SK-N-MC (cell line): ENCODE measurements around the gene SLAMF9.
A peak's percentile ranks its signal among the peaks of the same experiment; 100 is the strongest.

Source experiments
- DNase-seq: peaks from one replicate; pipeline ENCODE4 v3.0.0-alpha.2; 2011; ENCODE audit warnings: low read depth, low spot score
- H3K27ac ChIP-seq: fragments of 200-600 bp; sonication (generic); 2 replicates; pipeline ENCODE4 v1.5.1; 2016; ENCODE audit warnings: mixed run types
- H3K36me3 ChIP-seq: fragments of 200-600 bp; sonication (generic); 2 replicates; pipeline ENCODE4 v1.6.1; 2017; ENCODE audit warnings: antibody characterized with exemption, low read length, mixed read lengths; ENCODE audit not compliant: insufficient read depth
- H3K4me3 ChIP-seq: fragments of 200-600 bp; sonication (generic); 2 replicates; pipeline ENCODE4 v1.5.1; 2016
- H3K9ac ChIP-seq: fragments of 200-600 bp; sonication (generic); 2 replicates; pipeline ENCODE4 v1.8.0; 2017; ENCODE audit warnings: mixed run types, mixed read lengths; ENCODE audit not compliant: insufficient read length
- H3K9me3 ChIP-seq: fragments of 200-600 bp; sonication (generic); 2 replicates; pipeline ENCODE4 v1.6.1; 2017; ENCODE audit warnings: low read depth, mild to moderate bottlenecking, antibody characterized with exemption, low read length, moderate library complexity, mixed read lengths
- EZH2 ChIP-seq: fragments of 200-600 bp; sonication (generic); IDR thresholded peaks from one replicate; pipeline ENCODE4 v1.6.1; 2017; ENCODE audit warnings: antibody characterized with exemption
- FOXP2 ChIP-seq: optimal IDR thresholded peaks from 2 replicates; pipeline ENCODE3; 2011; ENCODE audit warnings: mild to moderate bottlenecking, moderate library complexity; ENCODE audit not compliant: insufficient read depth; ENCODE audit errors: extremely low read length, control extremely low read depth
- POLR2AphosphoS5 ChIP-seq: IDR thresholded peaks from 2 replicates; pipeline ENCODE4 v1.6.1; 2012; ENCODE audit warnings: mild to moderate bottlenecking, low read depth, low read length, borderline replicate concordance

SLAMF9 gene

GRCh38 chr1:159931101-159931794 is 22.8 kb downstream of the SLAMF9 start:
- no peak for DNase-seq
- Histone ChIP-seq H3K4me3 (no peak overlapping the region), H3K9me3 (no peaks in the 10 kb centered on the region), H3K9ac (no peak overlapping the region), H3K27ac (no peak overlapping the region), H3K36me3 (no peaks in the 10 kb centered on the region)
- TF ChIP-seq EZH2 (no peak), POLR2AphosphoS5 (no peak), FOXP2 (no peak)

GRCh38 chr1:159930634-159931033 is 23.4 kb downstream of the SLAMF9 start:
- Histone ChIP-seq H3K27ac (no peak overlapping the region), H3K36me3 (no peaks in the 10 kb centered on the region), H3K9me3 (no peaks in the 10 kb centered on the region), H3K4me3 (no peak overlapping the region), H3K9ac (no peak overlapping the region)
- TF ChIP-seq FOXP2 (no peak), POLR2AphosphoS5 (no peak), EZH2 (no peak)
- no peak for DNase-seq

- no peak overlapping the region for H3K9ac ChIP-seq
- no peak overlapping the region for H3K27ac ChIP-seq
- H3K9me3 ChIP-seq = no peaks in the 10 kb centered on the region
- DNase-seq = no peak
- H3K4me3 ChIP-seq = no peak overlapping the region
- H3K36me3 ChIP-seq = no peaks in the 10 kb centered on the region
- TF ChIP-seq FOXP2 (no peak), EZH2 (no peak), POLR2AphosphoS5 (no peak)
These were observed 23.8 kb downstream of the SLAMF9 start for GRCh38 chr1:159930216-159930615.

- no peak overlapping the region for H3K4me3 ChIP-seq
- no peak overlapping the region for H3K27ac ChIP-seq
- no peak overlapping the region for H3K9ac ChIP-seq
- H3K9me3 ChIP-seq = no peaks in the 10 kb centered on the region
- TF ChIP-seq FOXP2 = no peak
- TF ChIP-seq POLR2AphosphoS5 = no peak
- no peak for TF ChIP-seq EZH2
- H3K36me3 ChIP-seq = no peaks in the 10 kb centered on the region
- no peak for DNase-seq
These were observed 24.6 kb downstream of the SLAMF9 start for GRCh38 chr1:159929155-159930051.

- DNase-seq = no peak
- Histone ChIP-seq H3K36me3 (no peaks in the 10 kb centered on the region), H3K9me3 (no peaks in the 10 kb centered on the region), H3K4me3 (no peak overlapping the region), H3K9ac (no peak overlapping the region), H3K27ac (no peak overlapping the region)
- TF ChIP-seq POLR2AphosphoS5 = no peak
- TF ChIP-seq EZH2 = no peak
- TF ChIP-seq FOXP2 = no peak
These were observed 25.5 kb downstream of the SLAMF9 start for GRCh38 chr1:159928491-159929050.

GRCh38 chr1:159927849-159928431 is 26.1 kb downstream of the SLAMF9 start:
- Histone ChIP-seq H3K9ac (no peak overlapping the region), H3K36me3 (no peaks in the 10 kb centered on the region), H3K27ac (no peak overlapping the region), H3K9me3 (no peaks in the 10 kb centered on the region), H3K4me3 (no peak overlapping the region)
- no peak for DNase-seq
- TF ChIP-seq EZH2 (no peak), FOXP2 (no peak), POLR2AphosphoS5 (no peak)

GRCh38 chr1:159927211-159927848 is 26.7 kb downstream of the SLAMF9 start:
- Histone ChIP-seq H3K36me3 (no peaks in the 10 kb centered on the region), H3K4me3 (no peak overlapping the region), H3K27ac (no peak overlapping the region), H3K9me3 (no peaks in the 10 kb centered on the region), H3K9ac (no peak overlapping the region)
- TF ChIP-seq POLR2AphosphoS5 (no peak), FOXP2 (no peak), EZH2 (no peak)
- no peak for DNase-seq

- H3K9ac ChIP-seq = peak overlapping the region; percentile 29
- no peak for TF ChIP-seq POLR2AphosphoS5
- TF ChIP-seq FOXP2 = no peak
- no peak for TF ChIP-seq EZH2
- no peaks in the 10 kb centered on the region for H3K9me3 ChIP-seq
- DNase-seq = no peak
- H3K27ac ChIP-seq = no peak overlapping the region
- H3K4me3 ChIP-seq = peak overlapping the region; percentile 94
- H3K36me3 ChIP-seq = no peaks in the 10 kb centered on the region
These were observed 28.3 kb downstream of the SLAMF9 start for GRCh38 chr1:159925719-159926078.
